ENCODE results near the gene UBD.

DNA sequence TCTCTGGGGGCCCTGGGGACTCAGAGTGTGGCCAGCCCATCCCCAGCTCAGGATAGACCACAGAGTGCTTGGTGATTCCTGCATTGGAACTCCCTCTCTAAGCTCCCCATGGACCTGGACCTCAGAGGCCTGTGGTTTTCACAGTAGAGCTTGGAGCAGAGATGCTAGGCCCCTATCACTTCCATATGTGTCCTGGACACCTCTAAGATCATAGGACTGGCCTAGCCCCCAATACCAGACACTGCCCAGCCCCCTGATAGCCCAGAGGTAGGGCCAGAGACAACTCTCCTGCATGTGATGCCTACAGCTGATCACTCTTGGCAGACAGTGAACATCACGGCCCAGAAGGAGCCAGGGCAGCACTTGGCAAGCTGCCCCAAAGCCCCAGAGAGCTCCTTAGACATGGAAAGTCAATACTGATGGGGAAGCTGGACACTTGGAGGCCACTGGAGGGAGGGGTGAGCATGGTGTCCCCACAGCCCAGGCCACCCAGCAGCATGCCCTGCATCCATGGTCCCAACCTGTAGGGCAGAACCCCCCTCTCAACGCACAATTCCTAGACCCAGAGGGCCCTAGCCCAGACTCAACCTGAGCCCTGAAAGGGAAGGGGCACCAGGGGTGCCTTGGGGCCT, 27.1 kb downstream of the UBD start:
- TF ChIP-seq, protein P1, sequence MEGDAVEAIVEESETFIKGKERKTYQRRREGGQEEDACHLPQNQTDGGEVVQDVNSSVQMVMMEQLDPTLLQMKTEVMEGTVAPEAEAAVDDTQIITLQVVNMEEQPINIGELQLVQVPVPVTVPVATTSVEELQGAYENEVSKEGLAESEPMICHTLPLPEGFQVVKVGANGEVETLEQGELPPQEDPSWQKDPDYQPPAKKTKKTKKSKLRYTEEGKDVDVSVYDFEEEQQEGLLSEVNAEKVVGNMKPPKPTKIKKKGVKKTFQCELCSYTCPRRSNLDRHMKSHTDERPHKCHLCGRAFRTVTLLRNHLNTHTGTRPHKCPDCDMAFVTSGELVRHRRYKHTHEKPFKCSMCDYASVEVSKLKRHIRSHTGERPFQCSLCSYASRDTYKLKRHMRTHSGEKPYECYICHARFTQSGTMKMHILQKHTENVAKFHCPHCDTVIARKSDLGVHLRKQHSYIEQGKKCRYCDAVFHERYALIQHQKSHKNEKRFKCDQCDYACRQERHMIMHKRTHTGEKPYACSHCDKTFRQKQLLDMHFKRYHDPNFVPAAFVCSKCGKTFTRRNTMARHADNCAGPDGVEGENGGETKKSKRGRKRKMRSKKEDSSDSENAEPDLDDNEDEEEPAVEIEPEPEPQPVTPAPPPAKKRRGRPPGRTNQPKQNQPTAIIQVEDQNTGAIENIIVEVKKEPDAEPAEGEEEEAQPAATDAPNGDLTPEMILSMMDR (IDR thresholded peaks at IDR 0.05) = no peak
- no peak for TF ChIP-seq POLR2A (IDR thresholded peaks at IDR 0.05)
- no peak for TF ChIP-seq POLR2AphosphoS5 (IDR thresholded peaks at IDR 0.05)
